Transverse colon (tissue), 3 donors: ENCODE data around the gene PRKG1.

Source experiments
- CTCF ChIP-seq, 5 experiments: fragments of 200-600 bp in 3 of 5; fragments of 450-650 bp in 2 of 5; sonication (generic) in 3 of 5; IDR thresholded peaks; 1 replicate in 2 of 5; 2 replicates in 3 of 5; pipeline ENCODE4 v1.5.1; 2016 to 2017; ENCODE audit warnings: antibody characterized with exemption in 5 of 5, inconsistent platforms in 3 of 5, mild to moderate bottlenecking in 2 of 5, moderate library complexity in 1 of 5
- EP300 ChIP-seq: sonication (generic); formaldehyde crosslinking; IDR thresholded peaks from one replicate; pipeline ENCODE4 v1.6.1; 2017; ENCODE audit warnings: antibody characterized with exemption, low read depth

- TF ChIP-seq CTCF (IDR thresholded peaks at IDR 0.05) (no peak), EP300 (no peak)
Observed at GRCh38 chr10:51367127-51367526, 292.8 kb downstream of the PRKG1 start.
